Measurements from ENCODE around the gene TMEM86B.
"Not testable (repeated sequence)": the region's sequence is repeated elsewhere in the genome, so short reads cannot be mapped to it uniquely, and the experiment has no call there.

DNA sequence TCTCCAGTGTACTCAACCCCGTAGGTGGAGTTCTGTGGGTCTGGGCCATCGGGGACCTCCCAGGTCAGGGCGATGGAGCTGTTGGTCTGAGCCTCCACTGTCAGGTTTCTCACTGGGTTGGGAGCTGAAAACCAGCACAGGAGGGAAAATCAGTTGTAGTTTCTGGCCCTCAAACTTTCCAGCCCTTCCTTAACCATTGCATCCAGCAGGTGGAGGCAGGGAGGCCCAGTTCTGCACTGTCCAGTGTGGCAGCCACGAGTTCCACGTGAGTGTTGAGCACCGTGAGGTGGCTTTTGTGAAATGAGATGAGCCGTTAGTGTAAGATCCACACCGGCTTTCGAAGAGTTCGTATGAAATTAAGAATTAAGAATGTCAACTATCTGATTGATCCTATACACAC, 26.4 kb downstream of the TMEM86B start:
- not testable (repeated sequence) for TF ChIP-seq POLR2A (IDR thresholded peaks at IDR 0.05)
- TF ChIP-seq, protein P1, sequence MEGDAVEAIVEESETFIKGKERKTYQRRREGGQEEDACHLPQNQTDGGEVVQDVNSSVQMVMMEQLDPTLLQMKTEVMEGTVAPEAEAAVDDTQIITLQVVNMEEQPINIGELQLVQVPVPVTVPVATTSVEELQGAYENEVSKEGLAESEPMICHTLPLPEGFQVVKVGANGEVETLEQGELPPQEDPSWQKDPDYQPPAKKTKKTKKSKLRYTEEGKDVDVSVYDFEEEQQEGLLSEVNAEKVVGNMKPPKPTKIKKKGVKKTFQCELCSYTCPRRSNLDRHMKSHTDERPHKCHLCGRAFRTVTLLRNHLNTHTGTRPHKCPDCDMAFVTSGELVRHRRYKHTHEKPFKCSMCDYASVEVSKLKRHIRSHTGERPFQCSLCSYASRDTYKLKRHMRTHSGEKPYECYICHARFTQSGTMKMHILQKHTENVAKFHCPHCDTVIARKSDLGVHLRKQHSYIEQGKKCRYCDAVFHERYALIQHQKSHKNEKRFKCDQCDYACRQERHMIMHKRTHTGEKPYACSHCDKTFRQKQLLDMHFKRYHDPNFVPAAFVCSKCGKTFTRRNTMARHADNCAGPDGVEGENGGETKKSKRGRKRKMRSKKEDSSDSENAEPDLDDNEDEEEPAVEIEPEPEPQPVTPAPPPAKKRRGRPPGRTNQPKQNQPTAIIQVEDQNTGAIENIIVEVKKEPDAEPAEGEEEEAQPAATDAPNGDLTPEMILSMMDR (IDR thresholded peaks at IDR 0.05): not testable (repeated sequence)

Measured in thyroid gland (tissue), 4 donors.